ENCODE measurements around the gene TANK.

The TANK gene

GRCh38 chr2:161146209-161146775 is 13.9 kb upstream of the TANK start:
- Mint-ChIP-seq H3K9me3 (ENCODE audit: low read depth) (peaks cover 17% of the 10 kb centered on the region), H3K4me3 (no peak overlapping the region), H3K27ac (no peak overlapping the region), H3K4me1 (ENCODE audit: low read depth) (peaks cover 47% of the 10 kb centered on the region), H3K27me3 (no peaks in the 10 kb centered on the region), H3K36me3 (peaks cover 37% of the 10 kb centered on the region)

GRCh38 chr2:161146996-161147395 is 13.2 kb upstream of the TANK start:
- peaks cover 42% of the 10 kb centered on the region for H3K36me3 Mint-ChIP-seq
- H3K27me3 Mint-ChIP-seq, result no peaks in the 10 kb centered on the region
- H3K4me1 Mint-ChIP-seq (ENCODE audit: low read depth), result peaks cover 40% of the 10 kb centered on the region
- peaks cover 24% of the 10 kb centered on the region for H3K9me3 Mint-ChIP-seq (ENCODE audit: low read depth)
- no peak overlapping the region for H3K4me3 Mint-ChIP-seq
- H3K27ac Mint-ChIP-seq, result no peak overlapping the region

GRCh38 chr2:161147856-161148255 is 12.4 kb upstream of the TANK start:
- H3K4me3 Mint-ChIP-seq, result no peak overlapping the region
- H3K36me3 Mint-ChIP-seq, result peaks cover 48% of the 10 kb centered on the region
- H3K27ac Mint-ChIP-seq, result no peak overlapping the region

GRCh38 chr2:161150704-161151103 is 9.5 kb upstream of the TANK start:
- H3K4me3 Mint-ChIP-seq, result no peak overlapping the region
- H3K27ac Mint-ChIP-seq, result no peak overlapping the region
- peaks cover 9% of the 10 kb centered on the region for H3K4me1 Mint-ChIP-seq (ENCODE audit: low read depth)
- H3K27me3 Mint-ChIP-seq, result no peaks in the 10 kb centered on the region
- peaks cover 56% of the 10 kb centered on the region for H3K36me3 Mint-ChIP-seq
- peaks cover 28% of the 10 kb centered on the region for H3K9me3 Mint-ChIP-seq (ENCODE audit: low read depth)

More at GRCh38 chr2:161147856-161148255, 12.4 kb upstream of the TANK start:
- peaks cover 31% of the 10 kb centered on the region for H3K4me1 Mint-ChIP-seq (ENCODE audit: low read depth)
- H3K27me3 Mint-ChIP-seq, result no peaks in the 10 kb centered on the region
- H3K9me3 Mint-ChIP-seq (ENCODE audit: low read depth), result peaks cover 28% of the 10 kb centered on the region

GRCh38 chr2:161152302-161152701 is 7.9 kb upstream of the TANK start:
- peaks cover 60% of the 10 kb centered on the region for H3K36me3 Mint-ChIP-seq

GRCh38 chr2:161158882-161159281 is 1.3 kb upstream of the TANK start:
- Mint-ChIP-seq H3K27ac (no peak overlapping the region), H3K36me3 (peaks cover 26% of the 10 kb centered on the region), H3K4me1 (ENCODE audit: low read depth) (peaks cover 43% of the 10 kb centered on the region), H3K9me3 (ENCODE audit: low read depth) (no peaks in the 10 kb centered on the region), H3K4me3 (peak overlapping the region; percentile 41), H3K27me3 (no peaks in the 10 kb centered on the region)

More at GRCh38 chr2:161152302-161152701, 7.9 kb upstream of the TANK start:
- peaks cover 6% of the 10 kb centered on the region for H3K4me1 Mint-ChIP-seq (ENCODE audit: low read depth)
- peaks cover 28% of the 10 kb centered on the region for H3K9me3 Mint-ChIP-seq (ENCODE audit: low read depth)
- H3K27ac Mint-ChIP-seq, result no peak overlapping the region
- no peak overlapping the region for H3K4me3 Mint-ChIP-seq
- no peaks in the 10 kb centered on the region for H3K27me3 Mint-ChIP-seq

- H3K9me3 Mint-ChIP-seq (ENCODE audit: low read depth), result no peaks in the 10 kb centered on the region
- H3K27me3 Mint-ChIP-seq, result no peaks in the 10 kb centered on the region
- H3K4me1 Mint-ChIP-seq (ENCODE audit: low read depth), result peaks cover 44% of the 10 kb centered on the region
- peaks cover 24% of the 10 kb centered on the region for H3K36me3 Mint-ChIP-seq
- H3K4me3 Mint-ChIP-seq, result peak overlapping the region; percentile 100
- H3K27ac Mint-ChIP-seq, result peak overlapping the region; percentile 100
Measured at GRCh38 chr2:161159456-161160225, 587 bp upstream of the TANK start.

- Mint-ChIP-seq H3K27ac (peak overlapping the region; percentile 100), H3K9me3 (ENCODE audit: low read depth) (no peaks in the 10 kb centered on the region), H3K4me3 (peak overlapping the region; percentile 100), H3K4me1 (ENCODE audit: low read depth) (peaks cover 54% of the 10 kb centered on the region), H3K36me3 (peaks cover 20% of the 10 kb centered on the region), H3K27me3 (no peaks in the 10 kb centered on the region)
Measured at GRCh38 chr2:161161074-161161706, 962 bp downstream of the TANK start.

GRCh38 chr2:161163440-161163839 is 3.2 kb downstream of the TANK start:
- Mint-ChIP-seq H3K9me3 (ENCODE audit: low read depth) (no peaks in the 10 kb centered on the region), H3K4me3 (peak overlapping the region; percentile 72), H3K36me3 (peaks cover 26% of the 10 kb centered on the region), H3K27ac (peak overlapping the region; percentile 41), H3K27me3 (no peaks in the 10 kb centered on the region), H3K4me1 (ENCODE audit: low read depth) (peaks cover 71% of the 10 kb centered on the region)

- H3K9me3 Mint-ChIP-seq (ENCODE audit: low read depth), result no peaks in the 10 kb centered on the region
Measured at GRCh38 chr2:161164161-161164560, 3.9 kb downstream of the TANK start.

GRCh38 chr2:161165266-161165665 is 5.0 kb downstream of the TANK start:
- Mint-ChIP-seq H3K4me3 (peak overlapping the region; percentile 10), H3K9me3 (ENCODE audit: low read depth) (no peaks in the 10 kb centered on the region), H3K27ac (no peak overlapping the region), H3K36me3 (peaks cover 28% of the 10 kb centered on the region), H3K4me1 (ENCODE audit: low read depth) (peaks cover 80% of the 10 kb centered on the region), H3K27me3 (no peaks in the 10 kb centered on the region)

More at GRCh38 chr2:161164161-161164560, 3.9 kb downstream of the TANK start:
- Mint-ChIP-seq H3K4me1 (ENCODE audit: low read depth) (peaks cover 78% of the 10 kb centered on the region), H3K36me3 (peaks cover 26% of the 10 kb centered on the region), H3K4me3 (no peak overlapping the region), H3K27ac (no peak overlapping the region), H3K27me3 (no peaks in the 10 kb centered on the region)

- Mint-ChIP-seq H3K27me3 (no peaks in the 10 kb centered on the region), H3K4me3 (peak overlapping the region; percentile 49), H3K9me3 (ENCODE audit: low read depth) (no peaks in the 10 kb centered on the region), H3K36me3 (peaks cover 27% of the 10 kb centered on the region), H3K27ac (peak overlapping the region; percentile 95), H3K4me1 (ENCODE audit: low read depth) (peaks cover 83% of the 10 kb centered on the region)
Measured at GRCh38 chr2:161165811-161166210, 5.6 kb downstream of the TANK start.

GRCh38 chr2:161166538-161167409 is 6.5 kb downstream of the TANK start:
- no peaks in the 10 kb centered on the region for H3K27me3 Mint-ChIP-seq
- peak overlapping the region; percentile 95 for H3K27ac Mint-ChIP-seq
- H3K4me3 Mint-ChIP-seq, result peak overlapping the region; percentile 49
- peaks cover 25% of the 10 kb centered on the region for H3K36me3 Mint-ChIP-seq
- H3K9me3 Mint-ChIP-seq (ENCODE audit: low read depth), result no peaks in the 10 kb centered on the region
- H3K4me1 Mint-ChIP-seq (ENCODE audit: low read depth), result peaks cover 82% of the 10 kb centered on the region

- Mint-ChIP-seq H3K27ac (peak overlapping the region; percentile 2), H3K36me3 (peaks cover 33% of the 10 kb centered on the region), H3K9me3 (ENCODE audit: low read depth) (no peaks in the 10 kb centered on the region), H3K27me3 (no peaks in the 10 kb centered on the region), H3K4me1 (ENCODE audit: low read depth) (peaks cover 78% of the 10 kb centered on the region), H3K4me3 (no peak overlapping the region)
Measured at GRCh38 chr2:161169335-161169734, 9.1 kb downstream of the TANK start.

Data from activated naive CD8-positive, alpha-beta T cell (primary cell).